HEK293 (cell line): ENCODE results near the gene CACNA1H.
"Not testable (repeated sequence)": the region's sequence is repeated elsewhere in the genome, so short reads cannot be mapped to it uniquely, and the experiment has no call there.

Experiments
- MZF1 ChIP-seq: fragments of 450-650 bp; formaldehyde crosslinking; IDR thresholded peaks from 2 replicates; pipeline ENCODE4 v1.5.1; 2017; ENCODE audit warnings: missing biosample characterization, missing genetic modification characterization, borderline replicate concordance
- REST ChIP-seq: fragments of 450-650 bp; formaldehyde crosslinking; IDR thresholded peaks from 2 replicates; pipeline ENCODE4 v1.5.1; 2016; ENCODE audit warnings: missing biosample characterization, missing genetic modification characterization
- TCF7L2 ChIP-seq: IDR thresholded peaks from 2 replicates; pipeline ENCODE4 v1.6.1; 2011; ENCODE audit warnings: low read depth, mild to moderate bottlenecking, inconsistent platforms, low read length, moderate library complexity, borderline replicate concordance
- ZBTB8A ChIP-seq: fragments of 450-650 bp; formaldehyde crosslinking; IDR thresholded peaks from 2 replicates; pipeline ENCODE4 v1.5.1; 2016; ENCODE audit warnings: missing biosample characterization, missing genetic modification characterization
- ZNF433 ChIP-seq: fragments of 450-650 bp; formaldehyde crosslinking; IDR thresholded peaks from 2 replicates; pipeline ENCODE4 v1.5.1; 2016; ENCODE audit warnings: missing biosample characterization, missing genetic modification characterization, low read depth
- ZNF449 ChIP-seq: fragments of 450-650 bp; formaldehyde crosslinking; IDR thresholded peaks from 2 replicates; pipeline ENCODE4 v1.5.1; 2017; ENCODE audit warnings: missing biosample characterization, mild to moderate bottlenecking, missing genetic modification characterization, moderate library complexity
- ZNF621 ChIP-seq: fragments of 450-650 bp; formaldehyde crosslinking; IDR thresholded peaks from 2 replicates; pipeline ENCODE4 v1.5.1; 2017; ENCODE audit warnings: missing biosample characterization, missing genetic modification characterization

- TF ChIP-seq ZBTB8A (tag by site-specific recombination); TCF7L2; MZF1 (tag by site-specific recombination); ZNF449 (tag by site-specific recombination); ZNF621 (tag by site-specific recombination); ZNF433 (tag by site-specific recombination); REST (tag by site-specific recombination): not testable (repeated sequence)
These were observed 103.5 kb downstream of the CACNA1H start for GRCh38 chr16:1256296-1256873.
